Suprapubic skin (tissue), 3 donors: ENCODE measurements around the gene DNAJC1.
"Not testable (repeated sequence)": the region's sequence is repeated elsewhere in the genome, so short reads cannot be mapped to it uniquely, and the experiment has no call there.

ENCODE experiments used
- CTCF ChIP-seq, 2 donors: fragments of 200-600 bp in 1 of 2; fragments of 450-650 bp in 1 of 2; sonication (generic) in 1 of 2; IDR thresholded peaks; one replicate each; pipeline ENCODE4 v1.5.1; 2016 to 2019; ENCODE audit warnings: antibody characterized with exemption in 2 of 2, mild to moderate bottlenecking in 1 of 2, moderate library complexity in 1 of 2
- POLR2A ChIP-seq, 2 donors: fragments of 450-650 bp; IDR thresholded peaks; one replicate each; pipeline ENCODE4 v1.6.1; 2017; ENCODE audit warnings: antibody characterized with exemption in 2 of 2, mild to moderate bottlenecking in 2 of 2, moderate library complexity in 2 of 2

DNA sequence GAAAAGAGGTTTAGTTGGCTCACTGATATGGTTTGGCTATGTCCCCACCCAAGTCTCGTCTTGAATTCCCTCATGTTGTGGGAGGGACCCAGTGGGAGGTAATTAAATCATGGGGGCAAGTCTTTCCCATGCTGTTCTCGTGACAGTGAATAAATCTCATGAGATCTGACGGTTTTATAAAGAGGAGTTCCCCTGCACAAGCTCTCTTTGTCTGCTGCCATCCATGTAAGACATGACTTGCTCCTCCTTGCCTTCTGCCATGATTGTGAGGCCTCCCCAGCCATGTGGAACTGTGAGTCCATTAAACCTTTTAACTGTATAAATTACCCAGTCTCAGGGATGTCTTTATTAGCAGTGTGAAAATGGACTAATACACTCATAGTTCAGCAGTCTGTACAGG is 28.7 kb upstream of the DNAJC1 start:
- not testable (repeated sequence) for TF ChIP-seq CTCF, POLR2A (IDR thresholded peaks at IDR 0.05)
